BLaER1 treated with 17β-estradiol and CSF1 and Interleukin-3, amounts not matched to agents 10 nM and 100 nM (cell line): ENCODE data around the gene AUTS2.

Experiments used
- H3K27ac ChIP-seq, 11 experiments: shearing (Covaris generic); formaldehyde crosslinking; 2 replicates each; pipeline ENCODE4 v1.8.1; 2022
- H3K27me3 ChIP-seq, 11 experiments: shearing (Covaris generic); formaldehyde crosslinking; 2 replicates each; pipeline ENCODE4 v1.8.1; 2022
- H3K36me3 ChIP-seq, 11 experiments: shearing (Covaris generic); formaldehyde crosslinking; 2 replicates each; pipeline ENCODE4 v1.8.1; 2022
- H3K4me1 ChIP-seq, 10 experiments: shearing (Covaris generic); formaldehyde crosslinking; 2 replicates each; pipeline ENCODE4 v1.8.1; 2022
- H3K4me2 ChIP-seq, 11 experiments: shearing (Covaris generic); formaldehyde crosslinking; 2 replicates each; pipeline ENCODE4 v1.8.1; 2022
- H3K4me3 ChIP-seq, 10 experiments: shearing (Covaris generic); formaldehyde crosslinking; 2 replicates each; pipeline ENCODE4 v1.8.1; 2022
- H3K9ac ChIP-seq, 11 experiments: shearing (Covaris generic); formaldehyde crosslinking; 2 replicates each; pipeline ENCODE4 v1.8.1; 2022
- H3K9me3 ChIP-seq, 11 experiments: shearing (Covaris generic); formaldehyde crosslinking; replicated peaks in 1 of 11; 2 replicates each; pipeline ENCODE4 v1.8.1; 2022
- H4K20me1 ChIP-seq, 11 experiments: shearing (Covaris generic); formaldehyde crosslinking; 2 replicates each; pipeline ENCODE4 v1.8.1; 2022
- Cebpa-rat ChIP-seq, 11 experiments: shearing (Covaris generic); IDR thresholded peaks; 2 replicates each; pipeline ENCODE4 v1.8.1; 2022

Gene AUTS2

GRCh38 chr7:70829221-70830059, 1231.2 kb downstream of the AUTS2 start:
- Histone ChIP-seq H3K4me3 (peak overlapping the region in 8 of 10 experiments; percentile 3 to 61 (median 33); a peak in 13 of 20 replicates), H3K27ac (peak overlapping the region in 4 of 11 experiments; percentile 16 to 51 (median 42); a peak in 2 of 22 replicates), H3K4me1 (peaks cover 8 to 20% (median 12%) of the 10 kb centered on the region in 10 experiments; a peak in 19 of 20 replicates), H3K4me2 (peak overlapping the region; percentile 66 to 97 (median 88)), H3K27me3 (peaks cover 0 to 11% (median 0%) of the 10 kb centered on the region in 11 experiments; a peak in 6 of 22 replicates), H4K20me1 (no peaks in the 10 kb centered on the region), H3K36me3 (no peaks in the 10 kb centered on the region), H3K9ac (peak overlapping the region in 6 of 11 experiments; percentile 19 to 48 (median 26); a peak in 4 of 22 replicates), H3K9me3 (0 out of 22 replicates have a peak, but pooled peaks cover 0 to under 1% (median 0%) of the 10 kb centered on the region in 11 experiments)
- 0 out of 22 replicates have a peak, but pooled peaks of 2 of the 11 experiments have one; percentile 10 to 31 for TF ChIP-seq Cebpa-rat (IDR thresholded peaks at IDR 0.05)

GRCh38 chr7:70830060-70830395, 1231.8 kb downstream of the AUTS2 start:
- Histone ChIP-seq H3K9ac (peak overlapping the region in 3 of 11 experiments; percentile 19 to 33 (median 25); a peak in 2 of 22 replicates), H3K27ac (0 out of 22 replicates have a peak overlapping the region, but pooled peaks of 2 of the 11 experiments have one; percentile 3 to 16), H3K27me3 (peaks cover 0 to 11% (median 0%) of the 10 kb centered on the region in 11 experiments; a peak in 6 of 22 replicates), H3K4me3 (peak overlapping the region in 3 of 10 experiments; percentile 20 to 61 (median 55); a peak in 2 of 20 replicates), H4K20me1 (no peaks in the 10 kb centered on the region), H3K36me3 (no peaks in the 10 kb centered on the region), H3K9me3 (peaks cover under 1 to 6% (median 4%) of the 10 kb centered on the region in 11 experiments; a peak in 17 of 22 replicates), H3K4me1 (peaks cover 8 to 20% (median 12%) of the 10 kb centered on the region in 10 experiments; a peak in 19 of 20 replicates), H3K4me2 (peak overlapping the region; percentile 66 to 97 (median 88))
- TF ChIP-seq Cebpa-rat (IDR thresholded peaks at IDR 0.05), result no peak

- H3K9ac ChIP-seq, result no peak overlapping the region
- H3K4me2 ChIP-seq, result peak overlapping the region in 7 of 11 experiments; percentile 66 to 97 (median 90); a peak in 11 of 22 replicates
- H3K9me3 ChIP-seq, result peaks cover 5 to 10% (median 8%) of the 10 kb centered on the region in 11 experiments; a peak in 21 of 22 replicates
- H3K27me3 ChIP-seq, result peaks cover 0 to 11% (median 0%) of the 10 kb centered on the region in 11 experiments; a peak in 6 of 22 replicates
- no peak overlapping the region for H3K4me3 ChIP-seq
- H3K36me3 ChIP-seq, result no peaks in the 10 kb centered on the region
- no peak overlapping the region for H3K27ac ChIP-seq
- H4K20me1 ChIP-seq, result no peaks in the 10 kb centered on the region
- peaks cover 8 to 20% (median 12%) of the 10 kb centered on the region in 10 experiments; a peak in 19 of 20 replicates for H3K4me1 ChIP-seq
- no peak for TF ChIP-seq Cebpa-rat (IDR thresholded peaks at IDR 0.05)
These were observed 1232.2 kb downstream of the AUTS2 start for GRCh38 chr7:70830426-70830825.

GRCh38 chr7:70833726-70834125, 1235.5 kb downstream of the AUTS2 start:
- H3K27ac ChIP-seq, result no peak overlapping the region
- no peak for TF ChIP-seq Cebpa-rat (IDR thresholded peaks at IDR 0.05)
- no peaks in the 10 kb centered on the region for H4K20me1 ChIP-seq

GRCh38 chr7:70834424-70834823, 1236.1 kb downstream of the AUTS2 start:
- H3K9ac ChIP-seq, result no peak overlapping the region
- no peak overlapping the region for H3K27ac ChIP-seq
- H3K4me2 ChIP-seq, result no peak overlapping the region
- no peaks in the 10 kb centered on the region for H3K36me3 ChIP-seq
- peaks cover 5 to 18% (median 11%) of the 10 kb centered on the region in 10 experiments; a peak in 19 of 20 replicates for H3K4me1 ChIP-seq
- H3K9me3 ChIP-seq, result peaks cover 17 to 35% (median 29%) of the 10 kb centered on the region in 11 experiments
- no peak for TF ChIP-seq Cebpa-rat (IDR thresholded peaks at IDR 0.05)
- no peaks in the 10 kb centered on the region for H4K20me1 ChIP-seq
- no peak overlapping the region for H3K4me3 ChIP-seq
- H3K27me3 ChIP-seq, result peaks cover 0 to 9% (median 0%) of the 10 kb centered on the region in 11 experiments; a peak in 6 of 22 replicates

More at GRCh38 chr7:70833726-70834125, 1235.5 kb downstream of the AUTS2 start:
- Histone ChIP-seq H3K9ac (no peak overlapping the region), H3K4me3 (no peak overlapping the region), H3K27me3 (peaks cover 0 to 11% (median 0%) of the 10 kb centered on the region in 11 experiments; a peak in 6 of 22 replicates), H3K4me1 (peaks cover 10 to 20% (median 17%) of the 10 kb centered on the region in 10 experiments; a peak in 19 of 20 replicates), H3K4me2 (no peak overlapping the region), H3K9me3 (peaks cover 15 to 30% (median 24%) of the 10 kb centered on the region in 11 experiments), H3K36me3 (no peaks in the 10 kb centered on the region)

- no peak for TF ChIP-seq Cebpa-rat (IDR thresholded peaks at IDR 0.05)
- no peak overlapping the region for H3K4me3 ChIP-seq
- peaks cover 0 to 12% (median 0%) of the 10 kb centered on the region in 10 experiments; a peak in 6 of 20 replicates for H3K4me1 ChIP-seq
- H3K27me3 ChIP-seq, result no peaks in the 10 kb centered on the region
- no peak overlapping the region for H3K4me2 ChIP-seq
- no peak overlapping the region for H3K9ac ChIP-seq
- H3K27ac ChIP-seq, result no peak overlapping the region
- peaks cover 17 to 35% (median 29%) of the 10 kb centered on the region in 11 experiments for H3K9me3 ChIP-seq
- no peaks in the 10 kb centered on the region for H3K36me3 ChIP-seq
- H4K20me1 ChIP-seq, result no peaks in the 10 kb centered on the region
These were observed 1237.4 kb downstream of the AUTS2 start for GRCh38 chr7:70835658-70836057.

GRCh38 chr7:70836279-70836678, 1238.0 kb downstream of the AUTS2 start:
- H3K36me3 ChIP-seq, result no peaks in the 10 kb centered on the region
- H3K27ac ChIP-seq, result no peak overlapping the region
- TF ChIP-seq Cebpa-rat (IDR thresholded peaks at IDR 0.05), result no peak
- no peak overlapping the region for H3K4me3 ChIP-seq
- H3K27me3 ChIP-seq, result no peaks in the 10 kb centered on the region
- H3K9me3 ChIP-seq, result peaks cover 17 to 35% (median 29%) of the 10 kb centered on the region in 11 experiments
- H3K4me1 ChIP-seq, result peaks cover 0 to 12% (median 0%) of the 10 kb centered on the region in 10 experiments; a peak in 6 of 20 replicates
- H4K20me1 ChIP-seq, result no peaks in the 10 kb centered on the region
- peak overlapping the region in 5 of 11 experiments; percentile 1 to 47 (median 38); a peak in 8 of 22 replicates for H3K4me2 ChIP-seq
- no peak overlapping the region for H3K9ac ChIP-seq

- Histone ChIP-seq H3K9ac (no peak overlapping the region), H3K4me1 (peaks cover 0 to 12% (median 0%) of the 10 kb centered on the region in 10 experiments; a peak in 6 of 20 replicates), H3K4me2 (peak overlapping the region in 5 of 11 experiments; percentile 1 to 47 (median 38); a peak in 8 of 22 replicates), H3K4me3 (no peak overlapping the region), H3K27me3 (no peaks in the 10 kb centered on the region), H4K20me1 (no peaks in the 10 kb centered on the region), H3K27ac (no peak overlapping the region), H3K9me3 (peaks cover 17 to 35% (median 29%) of the 10 kb centered on the region in 11 experiments), H3K36me3 (no peaks in the 10 kb centered on the region)
- no peak for TF ChIP-seq Cebpa-rat (IDR thresholded peaks at IDR 0.05)
These were observed 1238.7 kb downstream of the AUTS2 start for GRCh38 chr7:70836946-70837345.
